HL-60 (cell line): Measurements from ENCODE around the gene CNTN5.

ENCODE experiments used
- DNase-seq, 2 experiments: peaks; one replicate each; pipeline ENCODE4 v3.0.0-alpha.2; 2010 to 2020; ENCODE audit warnings: low read depth in 1 of 2, low spot score in 1 of 2
- H3K27ac ChIP-seq: fragments of 250-450 bp; sonication (Bioruptor Pico); replicated peaks from 2 replicates; pipeline ENCODE4 v1.5.1; 2020; ENCODE audit warnings: mild to moderate bottlenecking, moderate library complexity
- H3K27me3 ChIP-seq: fragments of 250-450 bp; sonication (Bioruptor Pico); 2 replicates; pipeline ENCODE4 v1.5.1; 2021; ENCODE audit warnings: mild to moderate bottlenecking, moderate library complexity; ENCODE audit not compliant: insufficient read depth, poor library complexity, severe bottlenecking
- H3K4me3 ChIP-seq: replicated peaks from 2 replicates; pipeline ENCODE4 v1.5.1; 2011; ENCODE audit warnings: mild to moderate bottlenecking, control low read depth, low read length; ENCODE audit not compliant: insufficient read depth
- CTCF ChIP-seq: IDR thresholded peaks from one replicate; pipeline ENCODE4 v1.5.1; 2011; ENCODE audit warnings: low read length, control low read depth, inconsistent platforms; ENCODE audit not compliant: insufficient read depth
- GABPA ChIP-seq: IDR thresholded peaks from 2 replicates; pipeline ENCODE4 v1.6.1; 2012; ENCODE audit warnings: low read depth
- POLR2AphosphoS5 ChIP-seq: IDR thresholded peaks from 2 replicates; pipeline ENCODE4 v1.6.1; 2012; ENCODE audit warnings: low read depth
- REST ChIP-seq: IDR thresholded peaks from 2 replicates; pipeline ENCODE4 v1.6.1; 2012; ENCODE audit warnings: low read depth; ENCODE audit not compliant: insufficient replicate concordance
- SPI1 ChIP-seq: IDR thresholded peaks from 2 replicates; pipeline ENCODE4 v1.6.1; 2012; ENCODE audit warnings: low read depth, mild to moderate bottlenecking, borderline replicate concordance

The CNTN5 gene

GRCh38 chr11:99461913-99462312 lies 441.2 kb downstream of the CNTN5 start:
- Histone ChIP-seq H3K27ac (no peak overlapping the region), H3K27me3 (no peaks in the 10 kb centered on the region), H3K4me3 (no peak overlapping the region)
- DNase-seq: no peak
- TF ChIP-seq SPI1: no peak
- TF ChIP-seq GABPA: no peak
- TF ChIP-seq REST: no peak
- TF ChIP-seq CTCF: no peak
- no peak for TF ChIP-seq POLR2AphosphoS5

- no peak for TF ChIP-seq REST
- no peak for TF ChIP-seq POLR2AphosphoS5
- no peak for TF ChIP-seq SPI1
- TF ChIP-seq GABPA: no peak
- TF ChIP-seq CTCF: no peak
- H3K27ac ChIP-seq: no peak overlapping the region
- no peak for DNase-seq
- H3K27me3 ChIP-seq: no peaks in the 10 kb centered on the region
- no peak overlapping the region for H3K4me3 ChIP-seq
Observed at GRCh38 chr11:99464985-99465384, 444.2 kb downstream of the CNTN5 start.

- TF ChIP-seq SPI1 (no peak), POLR2AphosphoS5 (no peak), REST (no peak), GABPA (no peak), CTCF (no peak)
- no peak overlapping the region for H3K27ac ChIP-seq
- no peak for DNase-seq
- no peaks in the 10 kb centered on the region for H3K27me3 ChIP-seq
- no peak overlapping the region for H3K4me3 ChIP-seq
Observed at GRCh38 chr11:99489581-99489980, 468.8 kb downstream of the CNTN5 start.
